OCI-LY1 (cell line): ENCODE measurements around the gene TTC8.

Experiments used
- H2AFZ ChIP-seq: fragments of 200-600 bp; sonication (generic), shearing (Covaris generic); 2 replicates; pipeline ENCODE4 v1.6.0; 2014; ENCODE audit warnings: antibody characterized with exemption, mild to moderate bottlenecking, low read length
- H3F3A ChIP-seq: fragments of 200-600 bp; sonication (generic), shearing (Covaris generic); 2 replicates; pipeline ENCODE4 v1.6.0; 2014; ENCODE audit warnings: mild to moderate bottlenecking, antibody characterized with exemption, low read length, moderate library complexity; ENCODE audit not compliant: insufficient read depth
- H3K27ac ChIP-seq: fragments of 200-600 bp; sonication (generic); 2 replicates; pipeline ENCODE4 v1.5.1; 2014; ENCODE audit warnings: low read length, mixed run types, mild to moderate bottlenecking, low read depth; ENCODE audit not compliant: poor library complexity, severe bottlenecking
- H3K27me3 ChIP-seq: fragments of 200-600 bp; sonication (generic); 2 replicates; pipeline ENCODE4 v1.6.0; 2014; ENCODE audit warnings: antibody characterized with exemption, mild to moderate bottlenecking, low read length, moderate library complexity; ENCODE audit not compliant: insufficient read depth
- H3K36me3 ChIP-seq: fragments of 200-600 bp; sonication (generic); 2 replicates; pipeline ENCODE4 v1.6.1; 2014; ENCODE audit warnings: mild to moderate bottlenecking, antibody characterized with exemption, low read length, moderate library complexity, mixed read lengths; ENCODE audit not compliant: insufficient read depth
- H3K4me1 ChIP-seq: fragments of 200-600 bp; sonication (generic); 2 replicates; pipeline ENCODE4 v1.5.1; 2014; ENCODE audit warnings: mild to moderate bottlenecking, low read length, moderate library complexity; ENCODE audit not compliant: insufficient read depth, severe bottlenecking
- H3K4me2 ChIP-seq: fragments of 200-600 bp; sonication (generic), shearing (Covaris generic); 2 replicates; pipeline ENCODE4 v1.6.1; 2014; ENCODE audit warnings: low read length
- H3K4me3 ChIP-seq: fragments of 200-600 bp; sonication (generic); 2 replicates; pipeline ENCODE4 v1.5.1; 2014; ENCODE audit warnings: low read length, low read depth, mild to moderate bottlenecking, mixed read lengths; ENCODE audit not compliant: poor library complexity, severe bottlenecking
- H3K79me2 ChIP-seq: fragments of 200-600 bp; shearing (Covaris generic); 2 replicates; pipeline ENCODE4 v1.6.1; 2016; ENCODE audit warnings: mixed run types, low read length, mixed read lengths; ENCODE audit not compliant: insufficient read depth
- H3K9ac ChIP-seq: fragments of 200-600 bp; sonication (generic), shearing (Covaris generic); 2 replicates; pipeline ENCODE4 v1.6.1; 2014; ENCODE audit warnings: mild to moderate bottlenecking, low read length, mixed read lengths
- H3K9me2 ChIP-seq: fragments of 200-600 bp; sonication (generic), shearing (Covaris generic); 2 replicates; pipeline ENCODE4 v1.6.1; 2014; ENCODE audit warnings: low read depth, mild to moderate bottlenecking, low read length, mixed read lengths
- H3K9me3 ChIP-seq: fragments of 200-600 bp; shearing (Covaris generic); 2 replicates; pipeline ENCODE4 v1.6.1; 2014; ENCODE audit warnings: low read length, mixed read lengths
- H4K20me1 ChIP-seq: fragments of 200-600 bp; sonication (generic), shearing (Covaris generic); 2 replicates; pipeline ENCODE4 v1.6.0; 2016; ENCODE audit warnings: mild to moderate bottlenecking, low read length; ENCODE audit not compliant: insufficient read depth
- EZH2 ChIP-seq: fragments of 200-600 bp; sonication (generic), shearing (Covaris generic); IDR thresholded peaks from 2 replicates; pipeline ENCODE4 v1.8.0; 2017; ENCODE audit warnings: borderline replicate concordance, mixed run types, mild to moderate bottlenecking, antibody characterized with exemption, low read length, moderate library complexity, mixed read lengths
- TF ChIP-seq, protein P1 (sequence below): fragments of 200-600 bp; sonication (generic), shearing (Covaris generic); IDR thresholded peaks from 2 replicates; pipeline ENCODE4 v1.5.1; 2017; ENCODE audit warnings: mild to moderate bottlenecking, antibody characterized with exemption, low read length, moderate library complexity, mixed read lengths

Gene TTC8

DNA sequence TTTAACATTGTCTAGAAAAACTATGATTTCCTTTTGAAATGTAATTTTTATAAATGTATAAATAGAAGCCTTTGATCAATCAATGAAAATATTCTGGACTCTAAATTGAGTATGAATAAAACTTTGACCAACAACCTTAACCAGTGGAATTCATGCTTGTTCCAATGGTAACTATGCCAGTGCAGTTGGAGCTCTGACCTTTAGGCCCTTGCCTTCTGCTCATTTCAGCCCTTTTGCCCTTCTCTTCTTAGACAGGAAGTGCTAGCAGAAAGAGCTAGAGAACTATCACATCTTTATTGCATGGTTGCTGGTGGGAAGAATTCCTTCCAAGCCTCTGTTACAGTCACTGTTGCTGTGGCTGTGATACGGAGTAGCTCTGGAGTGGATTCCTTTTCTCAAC lies 39.7 kb downstream of the TTC8 start:
- Histone ChIP-seq H3K36me3 (no peaks in the 10 kb centered on the region), H3K4me2 (no peak overlapping the region), H3K9me2 (no peaks in the 10 kb centered on the region), H3K4me3 (no peak overlapping the region), H2AFZ (no peak overlapping the region), H4K20me1 (no peaks in the 10 kb centered on the region), H3K79me2 (no peaks in the 10 kb centered on the region), H3F3A (no peaks in the 10 kb centered on the region), H3K4me1 (no peaks in the 10 kb centered on the region), H3K9ac (no peak overlapping the region), H3K9me3 (no peaks in the 10 kb centered on the region), H3K27me3 (no peaks in the 10 kb centered on the region), H3K27ac (no peak overlapping the region)
- TF ChIP-seq, protein P1, sequence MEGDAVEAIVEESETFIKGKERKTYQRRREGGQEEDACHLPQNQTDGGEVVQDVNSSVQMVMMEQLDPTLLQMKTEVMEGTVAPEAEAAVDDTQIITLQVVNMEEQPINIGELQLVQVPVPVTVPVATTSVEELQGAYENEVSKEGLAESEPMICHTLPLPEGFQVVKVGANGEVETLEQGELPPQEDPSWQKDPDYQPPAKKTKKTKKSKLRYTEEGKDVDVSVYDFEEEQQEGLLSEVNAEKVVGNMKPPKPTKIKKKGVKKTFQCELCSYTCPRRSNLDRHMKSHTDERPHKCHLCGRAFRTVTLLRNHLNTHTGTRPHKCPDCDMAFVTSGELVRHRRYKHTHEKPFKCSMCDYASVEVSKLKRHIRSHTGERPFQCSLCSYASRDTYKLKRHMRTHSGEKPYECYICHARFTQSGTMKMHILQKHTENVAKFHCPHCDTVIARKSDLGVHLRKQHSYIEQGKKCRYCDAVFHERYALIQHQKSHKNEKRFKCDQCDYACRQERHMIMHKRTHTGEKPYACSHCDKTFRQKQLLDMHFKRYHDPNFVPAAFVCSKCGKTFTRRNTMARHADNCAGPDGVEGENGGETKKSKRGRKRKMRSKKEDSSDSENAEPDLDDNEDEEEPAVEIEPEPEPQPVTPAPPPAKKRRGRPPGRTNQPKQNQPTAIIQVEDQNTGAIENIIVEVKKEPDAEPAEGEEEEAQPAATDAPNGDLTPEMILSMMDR, result no peak
- no peak for TF ChIP-seq EZH2

- no peak overlapping the region for H3K9ac ChIP-seq
- no peaks in the 10 kb centered on the region for H3K79me2 ChIP-seq
- H3K4me3 ChIP-seq, result no peak overlapping the region
- H2AFZ ChIP-seq, result no peak overlapping the region
- H3K27me3 ChIP-seq, result no peaks in the 10 kb centered on the region
- H3K27ac ChIP-seq, result no peak overlapping the region
- H3K4me1 ChIP-seq, result no peaks in the 10 kb centered on the region
- no peaks in the 10 kb centered on the region for H3K36me3 ChIP-seq
- no peak overlapping the region for H3K4me2 ChIP-seq
- no peaks in the 10 kb centered on the region for H3K9me2 ChIP-seq
- no peaks in the 10 kb centered on the region for H4K20me1 ChIP-seq
- no peaks in the 10 kb centered on the region for H3F3A ChIP-seq
- no peaks in the 10 kb centered on the region for H3K9me3 ChIP-seq
- TF ChIP-seq, protein P1, result no peak
- no peak for TF ChIP-seq EZH2
Measured at GRCh38 chr14:88866305-88866704, 41.9 kb downstream of the TTC8 start.

GRCh38 chr14:88868558-88869159 lies 44.2 kb downstream of the TTC8 start:
- H3F3A ChIP-seq, result no peaks in the 10 kb centered on the region
- H3K9me3 ChIP-seq, result no peaks in the 10 kb centered on the region
- TF ChIP-seq EZH2, result no peak
- TF ChIP-seq, protein P1, result peak; percentile 56
- no peaks in the 10 kb centered on the region for H3K9me2 ChIP-seq
- H3K79me2 ChIP-seq, result no peaks in the 10 kb centered on the region
- H3K4me2 ChIP-seq, result no peak overlapping the region
- H3K27ac ChIP-seq, result no peak overlapping the region
- H3K4me1 ChIP-seq, result no peaks in the 10 kb centered on the region
- no peak overlapping the region for H3K9ac ChIP-seq
- H3K27me3 ChIP-seq, result no peaks in the 10 kb centered on the region
- no peak overlapping the region for H3K4me3 ChIP-seq
- H3K36me3 ChIP-seq, result no peaks in the 10 kb centered on the region
- no peak overlapping the region for H2AFZ ChIP-seq
- no peaks in the 10 kb centered on the region for H4K20me1 ChIP-seq
